ENCODE data around the gene PKP3. TPM values are rescaled to one million over a fixed set of nuclear protein-coding genes. Genes with fewer than 3 reads are reported as not detected.

The PKP3 gene
- total and polyA plus RNA-seq, 12 donors: 0.13 to 3.0 (median 0.72) TPM

DNA sequence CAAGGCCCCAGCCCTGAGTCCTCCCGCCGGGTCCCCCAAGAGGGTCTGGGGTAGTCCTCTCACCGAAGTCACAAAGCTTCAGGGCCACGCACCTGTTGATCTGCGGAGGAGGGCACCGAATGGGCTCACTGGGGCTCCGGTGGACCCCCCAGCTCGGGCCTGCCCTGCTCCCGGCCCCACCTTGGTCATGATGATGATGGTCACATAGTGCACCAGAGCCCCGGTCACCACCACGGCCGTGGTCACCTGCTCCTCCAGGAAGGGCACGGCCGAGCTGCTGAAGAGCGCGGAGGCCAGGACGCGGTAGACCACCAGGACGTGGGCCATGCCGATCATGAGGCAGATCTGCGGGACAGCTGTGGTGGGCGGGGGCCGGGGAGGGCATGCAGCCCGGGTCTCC, 34.3 kb downstream of the PKP3 start:
- 91 to 93% methylated on average over 24 of the region's 24 CpGs for WGBS, 2 donors
- no peak overlapping the region for H3K27ac ChIP-seq
- no peaks in the 10 kb centered on the region for H3K4me1 ChIP-seq
- no peak overlapping the region for H3K4me3 ChIP-seq
- peaks cover 0 to 3% (median 0%) of the 10 kb centered on the region in 11 donors for H3K9me3 ChIP-seq
- DNase-seq (peak in 1 of 2 donors; percentile 9), ATAC-seq (peak in 1 of 8 donors; percentile 23)
- no peaks in the 10 kb centered on the region for H3K36me3 ChIP-seq
- peaks cover 4 to 41% (median 19%) of the 10 kb centered on the region in 7 donors for H3K27me3 ChIP-seq
- TF ChIP-seq, protein P1, sequence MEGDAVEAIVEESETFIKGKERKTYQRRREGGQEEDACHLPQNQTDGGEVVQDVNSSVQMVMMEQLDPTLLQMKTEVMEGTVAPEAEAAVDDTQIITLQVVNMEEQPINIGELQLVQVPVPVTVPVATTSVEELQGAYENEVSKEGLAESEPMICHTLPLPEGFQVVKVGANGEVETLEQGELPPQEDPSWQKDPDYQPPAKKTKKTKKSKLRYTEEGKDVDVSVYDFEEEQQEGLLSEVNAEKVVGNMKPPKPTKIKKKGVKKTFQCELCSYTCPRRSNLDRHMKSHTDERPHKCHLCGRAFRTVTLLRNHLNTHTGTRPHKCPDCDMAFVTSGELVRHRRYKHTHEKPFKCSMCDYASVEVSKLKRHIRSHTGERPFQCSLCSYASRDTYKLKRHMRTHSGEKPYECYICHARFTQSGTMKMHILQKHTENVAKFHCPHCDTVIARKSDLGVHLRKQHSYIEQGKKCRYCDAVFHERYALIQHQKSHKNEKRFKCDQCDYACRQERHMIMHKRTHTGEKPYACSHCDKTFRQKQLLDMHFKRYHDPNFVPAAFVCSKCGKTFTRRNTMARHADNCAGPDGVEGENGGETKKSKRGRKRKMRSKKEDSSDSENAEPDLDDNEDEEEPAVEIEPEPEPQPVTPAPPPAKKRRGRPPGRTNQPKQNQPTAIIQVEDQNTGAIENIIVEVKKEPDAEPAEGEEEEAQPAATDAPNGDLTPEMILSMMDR (IDR thresholded peaks at IDR 0.05): no peak
- intact Hi-C loops (cut with DNase I): no loop called here

GRCh38 chr11:429391-429790, 35.4 kb downstream of the PKP3 start:
- Histone ChIP-seq H3K36me3 (no peaks in the 10 kb centered on the region), H3K27me3 (peaks cover under 1 to 31% (median 11%) of the 10 kb centered on the region in 7 donors), H3K27ac (no peak overlapping the region), H3K9me3 (peaks cover 0 to 3% (median 0%) of the 10 kb centered on the region in 11 donors), H3K4me1 (no peaks in the 10 kb centered on the region), H3K4me3 (no peak overlapping the region)
- 86 to 87% methylated on average over 27 of the region's 27 CpGs for WGBS, 2 donors
- TF ChIP-seq, protein P1 (IDR thresholded peaks at IDR 0.05): no peak
- peak in 1 of 2 donors; percentile 6 for DNase-seq
- no peak for ATAC-seq
- intact Hi-C loops (cut with DNase I): no loop called here

- Histone ChIP-seq H3K4me1 (no peaks in the 10 kb centered on the region), H3K9me3 (no peaks in the 10 kb centered on the region), H3K4me3 (no peak overlapping the region), H3K36me3 (no peaks in the 10 kb centered on the region), H3K27ac (no peak overlapping the region), H3K27me3 (peaks cover 0 to 29% (median 8%) of the 10 kb centered on the region in 7 donors)
- TF ChIP-seq, protein P1 (IDR thresholded peaks at IDR 0.05): no peak
- no peak for ATAC-seq
- intact Hi-C loops (cut with DNase I): no loop called here
- 37 to 50% methylated on average over 22 to 25 of the region's 25 CpGs for WGBS, 2 donors
- DNase-seq: no peak
These were observed 36.0 kb downstream of the PKP3 start for GRCh38 chr11:429931-430456.

DNA sequence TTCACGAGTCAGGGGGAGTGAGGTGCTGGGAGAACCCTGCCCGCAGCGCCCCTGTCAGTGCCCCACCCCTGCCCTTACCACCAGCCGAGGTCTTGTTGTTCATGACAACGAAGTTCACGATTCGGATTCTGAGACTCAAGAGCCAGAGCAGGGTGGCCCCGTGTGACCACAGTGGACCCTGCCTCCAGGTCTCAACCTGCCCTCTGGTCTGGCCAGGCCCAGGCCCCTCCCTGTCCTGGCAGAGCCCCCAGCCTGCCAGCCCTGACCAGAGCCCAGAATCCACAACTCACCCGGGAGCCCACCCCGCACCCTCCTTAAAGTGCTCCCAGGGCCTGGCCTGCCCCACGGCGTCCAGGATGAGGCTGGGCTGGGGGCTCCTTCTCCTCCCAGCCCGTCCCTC, 37.9 kb downstream of the PKP3 start:
- Histone ChIP-seq H3K27me3 (peaks cover 0 to 12% (median 4%) of the 10 kb centered on the region in 7 donors), H3K4me1 (no peaks in the 10 kb centered on the region), H3K36me3 (no peaks in the 10 kb centered on the region), H3K9me3 (no peaks in the 10 kb centered on the region), H3K4me3 (no peak overlapping the region), H3K27ac (no peak overlapping the region)
- intact Hi-C loops (cut with DNase I): no loop called here
- TF ChIP-seq, protein P1 (IDR thresholded peaks at IDR 0.05): no peak
- ATAC-seq (peak in 1 of 8 donors; percentile 16), DNase-seq (no peak)
- WGBS, 2 donors: 87 to 91% methylated on average over 13 of the region's 13 CpGs

Data from heart right ventricle (tissue), 16 donors.